Keratinocyte (primary cell): ENCODE results near the gene ATP8B1. TPM values are rescaled to one million over a fixed set of nuclear protein-coding genes. Genes with fewer than 3 reads are reported as not detected.

Experiments used
- DNase-seq: peaks from one replicate; pipeline ENCODE4 v3.0.0-alpha.2; 2011; ENCODE audit warnings: low read depth, missing footprints, low spot score
- FAIRE-seq: peaks from 2 replicates; lab custom pipeline; 2011; peaks lifted over from hg19 to GRCh38; lab: Jason Lieb, UNC
- H2AFZ ChIP-seq: 2 replicates; pipeline ENCODE4 v1.6.0; 2012; ENCODE audit warnings: low read length, control low read depth, inconsistent platforms; ENCODE audit not compliant: control insufficient read depth
- H3K27ac ChIP-seq: 2 replicates; pipeline ENCODE4 v1.5.1; 2011; ENCODE audit warnings: low read length; ENCODE audit not compliant: control insufficient read depth, insufficient read depth
- H3K27me3 ChIP-seq: 3 replicates; pipeline ENCODE4 v1.6.0; 2011; ENCODE audit warnings: low read length; ENCODE audit not compliant: control insufficient read depth, insufficient read depth; ENCODE audit errors: extremely low read depth
- H3K36me3 ChIP-seq, 2 experiments: 2 replicates in 1 of 2; 3 replicates in 1 of 2; pipeline ENCODE4 v1.5.1; 2011; ENCODE audit warnings: low read length in 2 of 2, mild to moderate bottlenecking in 1 of 2; ENCODE audit not compliant: control insufficient read depth in 2 of 2, insufficient read depth in 2 of 2; ENCODE audit errors: extremely low read depth in 1 of 2
- H3K4me1 ChIP-seq: 3 replicates; pipeline ENCODE4 v1.5.1; 2011; ENCODE audit warnings: low read length; ENCODE audit not compliant: control insufficient read depth, insufficient read depth; ENCODE audit errors: extremely low read depth
- H3K4me2 ChIP-seq: 3 replicates; pipeline ENCODE4 v1.6.0; 2011; ENCODE audit warnings: low read depth, low read length; ENCODE audit not compliant: control insufficient read depth, insufficient read depth; ENCODE audit errors: extremely low read depth
- H3K4me3 ChIP-seq, 3 experiments: fragments of 200-600 bp in 1 of 3; sonication (generic) in 1 of 3; 2 replicates in 2 of 3; 3 replicates in 1 of 3; pipeline ENCODE4 v1.5.1; 2011 to 2016; ENCODE audit warnings: low read length in 3 of 3, mild to moderate bottlenecking in 3 of 3, control low read depth in 2 of 3, inconsistent platforms in 1 of 3, low read depth in 1 of 3, mixed read lengths in 1 of 3, mixed run types in 1 of 3, moderate library complexity in 1 of 3; ENCODE audit not compliant: control insufficient read depth in 2 of 3, insufficient read depth in 2 of 3; ENCODE audit errors: extremely low read depth in 1 of 3
- H3K79me2 ChIP-seq: 2 replicates; pipeline ENCODE4 v1.6.0; 2012; ENCODE audit warnings: low read length; ENCODE audit not compliant: control insufficient read depth, insufficient read depth
- H3K9ac ChIP-seq: 3 replicates; pipeline ENCODE4 v1.6.0; 2011; ENCODE audit warnings: low read length; ENCODE audit not compliant: control insufficient read depth, insufficient read depth; ENCODE audit errors: extremely low read depth
- H3K9me1 ChIP-seq: 3 replicates; pipeline ENCODE4 v1.6.0; 2011; ENCODE audit warnings: low read length; ENCODE audit not compliant: control insufficient read depth, insufficient read depth; ENCODE audit errors: extremely low read depth
- H3K9me3 ChIP-seq: 2 replicates; pipeline ENCODE4 v1.5.1; 2012; ENCODE audit warnings: low read depth, low read length; ENCODE audit not compliant: control insufficient read depth
- H4K20me1 ChIP-seq: 3 replicates; pipeline ENCODE4 v1.6.0; 2011; ENCODE audit warnings: low read length; ENCODE audit not compliant: control insufficient read depth, insufficient read depth; ENCODE audit errors: extremely low read depth
- CTCF ChIP-seq, 3 experiments: IDR thresholded peaks in 1 of 3; conservative IDR thresholded peaks in 1 of 3; optimal IDR thresholded peaks in 1 of 3; 2 replicates in 2 of 3; 3 replicates in 1 of 3; pipeline versions ENCODE3 to v1.5.1; 2011; ENCODE audit warnings: low read length in 3 of 3, mild to moderate bottlenecking in 3 of 3, moderate library complexity in 2 of 3, control low read depth in 1 of 3, inconsistent platforms in 1 of 3; ENCODE audit not compliant: insufficient read depth in 2 of 3; ENCODE audit errors: extremely low read depth in 1 of 3
- EZH2 ChIP-seq: IDR thresholded peaks from one replicate; pipeline ENCODE4 v1.6.1; 2012; ENCODE audit warnings: inconsistent platforms, mild to moderate bottlenecking, low read length, moderate library complexity
- dilution Hi-C: fragments of 300-500 bp; cut with MboI; formaldehyde crosslinking; loops from one replicate; pipeline ENCODE4 v1.7.0; 2020; ENCODE audit warnings: low sequenced_read_pairs; ENCODE audit not compliant: extremely low pct_ligation_motif_present
- polyA plus RNA-seq, 5 experiments: library from polyadenylated mRNA; depleted of rRNA in 3 of 5; stranded (reverse) in 3 of 5; stranded (forward) in 1 of 5; unstranded in 1 of 5; fragments of >200 nt; gene quantifications; 1 replicate in 1 of 5; 2 replicates in 3 of 5; 3 replicates in 1 of 5; pipeline versions ENCODE4 v1.2.1 to v1.2.3, GENCODE V29; 2011 to 2012; ENCODE audit warnings: missing spikeins in 2 of 5, low read depth in 1 of 5, low replicate concordance in 1 of 5

Gene ATP8B1
- polyA plus RNA-seq, 1 donor (not counting 4 experiments of a cell fraction or from before 2014, with no cell fraction given), result 20.4 TPM

GRCh38 chr18:57710226-57710625 lies 92.9 kb downstream of the ATP8B1 start:
- no peak for DNase-seq
- H4K20me1 ChIP-seq, result no peaks in the 10 kb centered on the region
- no peak overlapping the region for H2AFZ ChIP-seq
- no peaks in the 10 kb centered on the region for H3K27me3 ChIP-seq
- no peak overlapping the region for H3K27ac ChIP-seq
- no peaks in the 10 kb centered on the region for H3K36me3 ChIP-seq
- no peaks in the 10 kb centered on the region for H3K79me2 ChIP-seq
- TF ChIP-seq CTCF (optimal IDR thresholded peaks at IDR 0.05 in 1 of 3, IDR thresholded peaks at IDR 0.05 in 1 of 3, conservative IDR thresholded peaks at IDR 0.05 in 1 of 3; ENCODE audit: extremely low read depth in 1 of 3, insufficient read depth in 2 of 3, low read length in 3 of 3) (no peak), EZH2 (no peak)
- dilution Hi-C loops, result no loop called here
- no peak for FAIRE-seq
- H3K4me3 ChIP-seq, result no peak overlapping the region
- H3K4me2 ChIP-seq, result no peak overlapping the region
- H3K9me1 ChIP-seq, result peaks cover 3% of the 10 kb centered on the region
- peaks cover 9% of the 10 kb centered on the region for H3K4me1 ChIP-seq
- H3K9ac ChIP-seq, result no peak overlapping the region
- H3K9me3 ChIP-seq, result no peaks in the 10 kb centered on the region

GRCh38 chr18:57709335-57709734 lies 93.8 kb downstream of the ATP8B1 start:
- no peaks in the 10 kb centered on the region for H4K20me1 ChIP-seq
- H3K4me2 ChIP-seq, result no peak overlapping the region
- H3K27me3 ChIP-seq, result no peaks in the 10 kb centered on the region
- dilution Hi-C loops, result no loop called here
- H3K9ac ChIP-seq, result no peak overlapping the region
- DNase-seq (no peak), FAIRE-seq (no peak)
- H3K27ac ChIP-seq, result no peak overlapping the region
- H3K4me1 ChIP-seq, result peaks cover 9% of the 10 kb centered on the region
- peaks cover 3% of the 10 kb centered on the region for H3K9me1 ChIP-seq
- no peak overlapping the region for H2AFZ ChIP-seq
- H3K4me3 ChIP-seq, result no peak overlapping the region
- H3K36me3 ChIP-seq, result no peaks in the 10 kb centered on the region
- no peaks in the 10 kb centered on the region for H3K79me2 ChIP-seq
- no peaks in the 10 kb centered on the region for H3K9me3 ChIP-seq
- TF ChIP-seq EZH2 (no peak), CTCF (optimal IDR thresholded peaks at IDR 0.05 in 1 of 3, IDR thresholded peaks at IDR 0.05 in 1 of 3, conservative IDR thresholded peaks at IDR 0.05 in 1 of 3; ENCODE audit: extremely low read depth in 1 of 3, insufficient read depth in 2 of 3, low read length in 3 of 3) (no peak)
